ENCODE data around the gene SPOP. TPM values are rescaled to one million over a fixed set of nuclear protein-coding genes. Genes with fewer than 3 reads are reported as not detected.
A peak's percentile ranks its signal among the peaks of the same experiment; 100 is the strongest.
"Not testable (repeated sequence)": the region's sequence is repeated elsewhere in the genome, so short reads cannot be mapped to it uniquely, and the experiment has no call there.

SPOP gene
- total RNA-seq, 4 donors from 2014 or later: 58.1 to 72.6 (median 66.6) TPM

GRCh38 chr17:49570540-49571242, 107.2 kb downstream of the SPOP start:
- Histone ChIP-seq H3K36me3 (no peaks in the 10 kb centered on the region), H3K27ac (peak overlapping the region in 2 of 4 donors; percentile 62 to 74), H3K4me1 (peaks cover 0 to 66% (median 9%) of the 10 kb centered on the region in 4 donors), H3K27me3 (peaks cover 0 to 2% of the 10 kb centered on the region in 2 donors), H3K4me3 (no peak overlapping the region), H3K9me3 (no peaks in the 10 kb centered on the region)
- DNase-seq (ENCODE audit: low spot score in 2 of 2): no peak
- TF ChIP-seq CTCF (IDR thresholded peaks at IDR 0.05): no peak
- TF ChIP-seq EP300 (IDR thresholded peaks at IDR 0.05): no peak
- TF ChIP-seq POLR2A (IDR thresholded peaks at IDR 0.05): no peak
- WGBS, 2 donors: 70 to 81% methylated on average over 5 to 11 of the region's 11 CpGs

GRCh38 chr17:49568695-49569047, 109.2 kb downstream of the SPOP start:
- DNase-seq (ENCODE audit: low spot score in 2 of 2); H3K4me3 ChIP-seq; H3K27me3 ChIP-seq; H3K9me3 ChIP-seq; H3K36me3 ChIP-seq: not testable (repeated sequence)
- Histone ChIP-seq H3K27ac (peak overlapping the region in 1 of 4 donors; percentile 90), H3K4me1 (peaks cover 0 to 50% (median 8%) of the 10 kb centered on the region in 4 donors)
- WGBS, 2 donors: 77 to 85% methylated on average over 7 of the region's 7 CpGs

- TF ChIP-seq POLR2A (IDR thresholded peaks at IDR 0.05) (no peak), CTCF (IDR thresholded peaks at IDR 0.05) (peak; percentile 93 to 99 (median 97)), EP300 (IDR thresholded peaks at IDR 0.05) (peak in 1 of 2 donors; percentile 54)
- peak overlapping the region; percentile 17 to 53 (median 20) for H3K4me3 ChIP-seq
- H3K4me1 ChIP-seq: peaks cover 0 to 45% (median 8%) of the 10 kb centered on the region in 4 donors
- H3K27me3 ChIP-seq: no peaks in the 10 kb centered on the region
- DNase-seq (ENCODE audit: low spot score in 2 of 2): peak; percentile 85 to 90
- peak overlapping the region; percentile 58 to 90 (median 76) for H3K27ac ChIP-seq
- no peaks in the 10 kb centered on the region for H3K9me3 ChIP-seq
- 19 to 20% methylated on average over 31 to 35 of the region's 42 CpGs for WGBS, 2 donors
- no peaks in the 10 kb centered on the region for H3K36me3 ChIP-seq
These were observed 109.8 kb downstream of the SPOP start for GRCh38 chr17:49567871-49568694.

GRCh38 chr17:49567104-49567521, 110.8 kb downstream of the SPOP start:
- H3K9me3 ChIP-seq: no peaks in the 10 kb centered on the region
- H3K36me3 ChIP-seq: no peaks in the 10 kb centered on the region
- TF ChIP-seq EP300 (IDR thresholded peaks at IDR 0.05) (no peak), POLR2A (IDR thresholded peaks at IDR 0.05) (no peak), CTCF (IDR thresholded peaks at IDR 0.05) (no peak)
- peaks cover 0 to 44% (median 8%) of the 10 kb centered on the region in 4 donors for H3K4me1 ChIP-seq
- H3K27ac ChIP-seq: peak overlapping the region; percentile 61 to 90 (median 76)
- 82 to 88% methylated on average over 9 of the region's 9 CpGs for WGBS, 2 donors
- H3K4me3 ChIP-seq: no peak overlapping the region
- no peaks in the 10 kb centered on the region for H3K27me3 ChIP-seq
- no peak for DNase-seq (ENCODE audit: low spot score in 2 of 2)

GRCh38 chr17:49566668-49567071, 111.2 kb downstream of the SPOP start:
- H3K4me3 ChIP-seq: no peak overlapping the region
- H3K4me1 ChIP-seq: peaks cover 0 to 44% (median 8%) of the 10 kb centered on the region in 4 donors
- H3K9me3 ChIP-seq: no peaks in the 10 kb centered on the region
- no peaks in the 10 kb centered on the region for H3K36me3 ChIP-seq
- peak overlapping the region; percentile 61 to 90 (median 76) for H3K27ac ChIP-seq
- TF ChIP-seq EP300 (IDR thresholded peaks at IDR 0.05) (no peak), POLR2A (IDR thresholded peaks at IDR 0.05) (no peak), CTCF (IDR thresholded peaks at IDR 0.05) (no peak)
- DNase-seq (ENCODE audit: low spot score in 2 of 2): peak in 1 of 2 donors; percentile 60
- WGBS, 2 donors: 66 to 74% methylated on average over 5 of the region's 5 CpGs
- no peaks in the 10 kb centered on the region for H3K27me3 ChIP-seq
